Cardiac septum (tissue), 1 donor: ENCODE measurements around the gene CARD18. TPM values are rescaled to one million over a fixed set of nuclear protein-coding genes. Genes with fewer than 3 reads are reported as not detected.

Experiments used
- DNase-seq: peaks from one replicate; pipeline ENCODE4 v3.0.0-alpha.2; 2020; ENCODE audit warnings: low spot score
- intact Hi-C: fragments of 100-400 bp; cut with DNase I; formaldehyde crosslinking; loops from one replicate; pipeline ENCODE4 v1.14.0; 2022
- long read RNA-seq: library from polyadenylated mRNA; unstranded; transcript quantifications from one replicate; pipeline ENCODE4 v2.0.0, GENCODE V29; 2021
- total RNA-seq: library from RNA; stranded (reverse); fragmentation: NEBNext Ultra II Directional; extraction: Animal tissue kit (Norgen Biotek cat#: 25700); gene quantifications from one replicate; pipeline ENCODE4 v1.2.1, GENCODE V29; 2021
- donor health status: DM: no; HTN: no; CAD: no.

Gene CARD18
- not detected for total RNA-seq
- long read RNA-seq: 0 reads

- intact Hi-C loops: no loop called here
- DNase-seq: no peak
Observed at GRCh38 chr11:105139669-105140068, at the start of gene CARD18. TSS of gene CARD18 (minus strand) at chr11:105139769. CDS start at chr11:105139726, 43 bp downstream.

GRCh38 chr11:105183987-105184386 is 44.4 kb upstream of the CARD18 start:
- DNase-seq: no peak
- intact Hi-C loops: no loop called here

GRCh38 chr11:105183426-105183825 is 43.9 kb upstream of the CARD18 start:
- intact Hi-C loops: no loop called here
- no peak for DNase-seq

GRCh38 chr11:105181521-105181920 is 42.0 kb upstream of the CARD18 start:
- DNase-seq: no peak
- intact Hi-C loops: no loop called here

- no peak for DNase-seq
- intact Hi-C loops: no loop called here
Observed at GRCh38 chr11:105181100-105181499, 41.5 kb upstream of the CARD18 start.

GRCh38 chr11:105179542-105180278 is 40.1 kb upstream of the CARD18 start:
- intact Hi-C loops: no loop called here
- no peak for DNase-seq

GRCh38 chr11:105177658-105178057 is 38.1 kb upstream of the CARD18 start:
- intact Hi-C loops: no loop called here
- no peak for DNase-seq

- intact Hi-C loops: no loop called here
- DNase-seq: no peak
Observed at GRCh38 chr11:105168457-105168856, 28.9 kb upstream of the CARD18 start.

- intact Hi-C loops: no loop called here
- DNase-seq: no peak
Observed at GRCh38 chr11:105167244-105167643, 27.7 kb upstream of the CARD18 start.

GRCh38 chr11:105164208-105164607 is 24.6 kb upstream of the CARD18 start:
- DNase-seq: no peak
- intact Hi-C loops: no loop called here

- no peak for DNase-seq
- intact Hi-C loops: no loop called here
Observed at GRCh38 chr11:105162506-105162905, 22.9 kb upstream of the CARD18 start.

- intact Hi-C loops: no loop called here
- no peak for DNase-seq
Observed at GRCh38 chr11:105158436-105158835, 18.9 kb upstream of the CARD18 start.

- no peak for DNase-seq
- intact Hi-C loops: no loop called here
Observed at GRCh38 chr11:105156720-105157119, 17.2 kb upstream of the CARD18 start.

- intact Hi-C loops: no loop called here
Observed at GRCh38 chr11:105156231-105156630, 16.7 kb upstream of the CARD18 start.

GRCh38 chr11:105155679-105156078 is 16.1 kb upstream of the CARD18 start:
- intact Hi-C loops: no loop called here
- DNase-seq: no peak

More at GRCh38 chr11:105156231-105156630, 16.7 kb upstream of the CARD18 start:
- no peak for DNase-seq

- DNase-seq: no peak
- intact Hi-C loops: no loop called here
Observed at GRCh38 chr11:105153392-105153791, 13.8 kb upstream of the CARD18 start.

- no peak for DNase-seq
- intact Hi-C loops: no loop called here
Observed at GRCh38 chr11:105152560-105152959, 13.0 kb upstream of the CARD18 start.

GRCh38 chr11:105152021-105152512 is 12.5 kb upstream of the CARD18 start:
- no peak for DNase-seq
- intact Hi-C loops: no loop called here

GRCh38 chr11:105149477-105149876 is 9.9 kb upstream of the CARD18 start:
- intact Hi-C loops: no loop called here
- no peak for DNase-seq

GRCh38 chr11:105148241-105148640 is 8.7 kb upstream of the CARD18 start:
- intact Hi-C loops: no loop called here

GRCh38 chr11:105144887-105145286 is 5.3 kb upstream of the CARD18 start:
- no peak for DNase-seq
- intact Hi-C loops: no loop called here

More at GRCh38 chr11:105148241-105148640, 8.7 kb upstream of the CARD18 start:
- DNase-seq: no peak
